ENCODE results near the gene TMEM220. TPM values are rescaled to one million over a fixed set of nuclear protein-coding genes. Genes with fewer than 3 reads are reported as not detected.

Gene TMEM220
- total RNA-seq, 1 experiment from 2014 or later, result not detected

- intact Hi-C loops (cut with micrococcal nuclease), result no loop called here
- no peak for DNase-seq (ENCODE audit: low read depth, low spot score)
- no peak overlapping the region for H3K4me2 ChIP-seq (ENCODE audit: low read length)
These were observed 61.0 kb downstream of the TMEM220 start for GRCh38 chr17:10668775-10669174.

More at GRCh38 chr17:10668775-10669174, 61.0 kb downstream of the TMEM220 start:
- Histone ChIP-seq H3K4me3 (replicated peaks in 1 of 2; ENCODE audit: low read depth in 1 of 2, low read length in 2 of 2) (no peak overlapping the region), H4K20me1 (ENCODE audit: insufficient read depth) (no peaks in the 10 kb centered on the region), H3K27me3 (ENCODE audit: insufficient read depth, low read length) (no peaks in the 10 kb centered on the region), H3K9me2 (ENCODE audit: insufficient read depth) (no peaks in the 10 kb centered on the region), H2AFZ (ENCODE audit: low read depth, low read length, poor library complexity, severe bottlenecking) (no peak overlapping the region), H3K27ac (ENCODE audit: low read depth, low read length) (no peak overlapping the region), H3K36me3 (ENCODE audit: control insufficient read depth in 1 of 2, insufficient read depth in 2 of 2, low read length in 2 of 2) (no peaks in the 10 kb centered on the region), H3K9ac (ENCODE audit: low read length) (no peak overlapping the region), H3K4me1 (ENCODE audit: control insufficient read depth in 1 of 2, insufficient read depth in 2 of 2, low read length in 2 of 2) (peaks cover 0 to 6% of the 10 kb centered on the region in 2 experiments; a peak in 3 of 4 replicates), H3K9me3 (ENCODE audit: control insufficient read depth in 1 of 2, insufficient read depth in 1 of 2, low read depth in 1 of 2, low read length in 2 of 2) (no peaks in the 10 kb centered on the region), H3K79me2 (ENCODE audit: insufficient read depth, low read length) (no peaks in the 10 kb centered on the region)
- ChIA-PET RAD21 (ENCODE audit: low non-redundant PET in 1 of 2, low total read pairs in 2 of 2, uncharacterized antibody in 2 of 2, unreplicated experiment in 2 of 2) (no interaction called here), POLR2A (no interaction called here), CTCF (interaction anchor here (0.7 to 1.0 kb wide), 2 partner anchors 40 to 198 kb away, joined by 3 read pairs; no protein-coding TSS in a partner anchor)
- no peak for ATAC-seq
- no peak for TF ChIP-seq SP1 (IDR thresholded peaks at IDR 0.05; ENCODE audit: low read depth)
- no peak for TF ChIP-seq REST (IDR thresholded peaks at IDR 0.05; ENCODE audit: low read depth)
- no peak for TF ChIP-seq RAD21 (IDR thresholded peaks at IDR 0.05; ENCODE audit: low read depth)
- TF ChIP-seq YY1 (IDR thresholded peaks at IDR 0.05; ENCODE audit: extremely low read depth, insufficient replicate concordance, low read depth, low read length), result no peak
- TF ChIP-seq TCF7L2 (IDR thresholded peaks at IDR 0.05; ENCODE audit: borderline replicate concordance, extremely low read depth, insufficient read depth, insufficient read length), result no peak
- no peak for TF ChIP-seq CEBPB (IDR thresholded peaks at IDR 0.05; ENCODE audit: low read depth)
- TF ChIP-seq ZNF274 (IDR thresholded peaks at IDR 0.05; ENCODE audit: low read depth, low read length), result no peak
- no peak for TF ChIP-seq SRF (IDR thresholded peaks at IDR 0.05; ENCODE audit: low read depth)
- TF ChIP-seq CBX3 (IDR thresholded peaks at IDR 0.05; ENCODE audit: low read depth), result no peak
- no peak for TF ChIP-seq CTCF (IDR thresholded peaks at IDR 0.05 in 2 of 3, conservative IDR thresholded peaks at IDR 0.05 in 1 of 3; ENCODE audit: borderline replicate concordance in 1 of 3, insufficient read depth in 1 of 3, low read depth in 2 of 3, low read length in 2 of 3)
- TF ChIP-seq SIN3A (IDR thresholded peaks at IDR 0.05; ENCODE audit: low read depth), result no peak
- TF ChIP-seq ATF3 (IDR thresholded peaks at IDR 0.05), result no peak
- TF ChIP-seq MAX (IDR thresholded peaks at IDR 0.05), result no peak
- TF ChIP-seq JUND (IDR thresholded peaks at IDR 0.05), result no peak
- TF ChIP-seq ZFX (IDR thresholded peaks at IDR 0.05), result no peak
- TF ChIP-seq ZBTB33 (IDR thresholded peaks at IDR 0.05; ENCODE audit: extremely low read depth, insufficient replicate concordance, low read length), result no peak
- TF ChIP-seq EZH2phosphoT487 (IDR thresholded peaks at IDR 0.05; ENCODE audit: borderline replicate concordance), result no peak
- no peak for TF ChIP-seq ELF1 (IDR thresholded peaks at IDR 0.05; ENCODE audit: borderline replicate concordance, low read depth)
- no peak for TF ChIP-seq EGR1 (IDR thresholded peaks at IDR 0.05; ENCODE audit: low read depth)
- no peak for TF ChIP-seq FOSL1 (IDR thresholded peaks at IDR 0.05; ENCODE audit: low read depth)
- no TSS peak for BruUV-seq (replicated peaks)
